ENCODE results near the gene LARP7. TPM values are rescaled to one million over a fixed set of nuclear protein-coding genes. Genes with fewer than 3 reads are reported as not detected.
A peak's percentile ranks its signal among the peaks of the same experiment; 100 is the strongest.
"Not testable (repeated sequence)": the region's sequence is repeated elsewhere in the genome, so short reads cannot be mapped to it uniquely, and the experiment has no call there.

Gene LARP7
- 22.9 and 24.1 TPM in 2 replicates for total RNA-seq (2014; rRNA removed; shearing (Covaris generic))

DNA sequence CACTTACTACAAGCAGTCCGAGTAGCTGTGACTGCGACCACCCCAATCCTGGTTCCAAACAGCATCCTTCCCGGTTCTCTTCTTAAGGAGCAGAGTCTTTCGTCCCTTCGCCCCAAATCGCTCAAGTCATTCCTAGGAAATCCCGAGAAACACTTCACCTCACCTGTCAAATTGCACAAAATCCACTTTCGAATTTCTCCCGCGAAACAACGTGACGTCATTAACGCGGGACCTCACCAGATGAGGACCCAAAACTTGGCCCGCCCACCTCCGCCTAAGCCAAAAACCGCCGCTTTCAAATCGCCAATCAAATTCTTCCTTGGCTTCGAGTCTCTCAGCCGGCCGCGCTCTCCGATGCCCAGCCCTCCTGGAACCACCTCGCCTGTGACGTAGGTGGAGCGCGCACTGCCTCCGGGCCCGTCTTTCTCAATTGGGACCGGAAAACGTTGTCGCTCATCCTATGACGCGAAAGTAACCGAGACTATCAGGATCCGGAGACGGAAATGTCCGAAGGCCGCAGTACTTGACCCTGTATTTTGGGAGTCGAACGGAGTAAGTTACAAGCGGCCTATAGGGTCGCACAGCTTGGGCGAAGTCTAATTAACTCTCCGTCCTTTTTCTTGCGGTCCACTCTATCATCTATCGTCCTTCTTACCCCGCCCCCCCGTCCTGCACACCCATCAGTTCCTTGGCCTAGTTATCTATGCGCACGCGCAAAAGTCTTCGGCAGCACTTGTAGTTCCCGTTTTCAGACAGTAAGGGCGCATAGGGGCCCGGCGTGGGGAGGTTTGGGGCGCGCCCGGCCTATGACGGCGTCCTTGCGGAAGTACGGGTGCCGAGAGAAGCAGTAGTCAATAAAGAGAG lies at the start of gene LARP7, which contains the start of gene ZGRF1:
LARP7 (plus strand) TSS at position 456 of the 864 bp plus-strand sequence. CDS start 7,527 bp downstream, outside the sequence.
ZGRF1 (minus strand) TSS at position 222 of the 864 bp plus-strand sequence. CDS start 3,733 bp downstream, outside the sequence.
- DNase-seq (ENCODE audit: low spot score) = peak; percentile 98

DNA sequence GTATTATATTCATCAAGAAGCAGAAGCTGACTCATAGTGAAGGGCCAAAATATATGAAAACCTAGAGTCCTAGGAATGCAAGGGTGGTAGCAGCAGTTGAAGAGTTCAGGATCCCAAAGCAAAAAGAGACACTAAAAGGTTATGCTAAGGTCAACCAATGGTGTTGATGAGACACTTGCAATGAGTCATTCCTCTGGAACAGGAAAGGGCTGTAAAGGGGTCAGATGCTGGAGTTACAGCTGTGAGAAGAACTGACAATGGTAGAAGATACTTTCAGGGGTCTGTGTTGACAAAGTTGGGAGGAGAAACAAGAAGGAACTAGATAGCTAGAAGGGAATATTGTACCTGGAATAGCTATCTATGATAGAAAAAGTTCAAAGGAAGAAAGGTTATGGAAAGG lies 47.7 kb upstream of the LARP7 start:
- no peak for DNase-seq (ENCODE audit: low spot score)

DNA sequence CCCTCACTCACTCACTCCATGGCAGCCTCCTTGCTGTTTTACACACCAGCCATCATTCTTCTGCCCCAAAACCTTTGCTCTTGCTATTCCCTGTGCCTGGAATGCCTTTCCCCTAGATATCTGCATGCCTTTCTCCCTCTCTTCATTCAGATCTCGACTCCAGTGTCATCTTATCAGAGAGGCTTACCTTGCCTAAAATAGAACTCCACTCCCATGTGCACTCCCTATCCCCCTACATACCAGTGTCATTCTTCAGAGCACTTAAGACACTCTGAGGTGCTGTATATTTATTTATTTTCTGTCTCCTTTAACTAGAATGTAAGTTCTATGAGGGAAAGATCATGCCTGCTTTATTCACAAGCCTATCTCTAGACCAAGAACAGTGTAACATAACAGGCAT lies 45.4 kb upstream of the LARP7 start:
- no peak for DNase-seq (ENCODE audit: low spot score)

DNA sequence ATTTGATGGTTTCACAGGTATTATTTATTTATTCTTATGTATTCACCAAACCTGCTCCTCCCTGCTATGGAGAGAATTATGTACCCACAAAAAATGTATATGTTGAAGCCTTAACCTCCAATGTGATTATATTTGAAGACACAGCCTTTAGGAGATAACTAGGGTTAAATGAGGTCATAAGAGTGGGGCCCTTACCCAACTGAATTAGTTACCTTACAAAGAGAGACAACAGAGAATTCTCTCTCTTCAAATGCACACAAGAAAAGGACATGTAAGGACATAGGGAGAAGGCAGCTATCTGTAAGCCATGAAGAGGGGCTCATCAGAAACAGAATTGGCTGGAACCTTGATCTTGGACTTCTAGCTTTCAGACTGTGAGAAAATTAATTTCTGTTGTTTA lies 44.2 kb upstream of the LARP7 start:
- DNase-seq (ENCODE audit: low spot score) = no peak

DNA sequence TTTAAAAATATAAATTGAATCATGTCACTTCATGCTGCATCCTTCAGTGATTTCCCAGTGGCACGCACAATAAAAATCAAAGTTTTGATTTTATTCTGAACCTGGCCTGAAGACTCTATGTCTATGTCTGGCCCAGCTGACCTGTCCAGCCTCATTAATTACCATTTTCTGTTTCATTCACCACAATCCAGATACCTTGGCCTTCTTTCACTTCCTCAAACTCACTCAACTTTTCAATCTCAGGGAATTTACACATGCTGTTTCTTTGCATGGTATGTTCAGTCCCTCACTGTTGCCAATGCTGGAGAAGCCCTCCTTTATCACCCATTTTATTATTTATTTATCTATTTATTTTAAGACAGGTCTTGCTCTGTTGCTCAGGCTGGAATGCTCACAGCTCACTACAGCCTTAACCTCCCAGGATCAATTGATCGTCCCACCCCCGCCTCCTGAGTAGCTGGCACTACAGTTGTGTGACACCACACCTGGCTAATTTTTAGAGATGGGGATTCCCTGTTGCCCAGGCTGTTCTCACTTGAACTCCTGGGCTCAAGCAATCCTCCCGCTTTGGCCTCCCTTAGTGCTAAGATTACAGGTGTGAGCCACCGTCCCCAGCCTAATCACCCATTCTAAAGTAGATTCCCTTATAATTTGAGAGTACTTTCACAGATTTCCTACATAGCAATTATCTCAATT lies 43.4 kb upstream of the LARP7 start:
- no peak for DNase-seq (ENCODE audit: low spot score)

DNA sequence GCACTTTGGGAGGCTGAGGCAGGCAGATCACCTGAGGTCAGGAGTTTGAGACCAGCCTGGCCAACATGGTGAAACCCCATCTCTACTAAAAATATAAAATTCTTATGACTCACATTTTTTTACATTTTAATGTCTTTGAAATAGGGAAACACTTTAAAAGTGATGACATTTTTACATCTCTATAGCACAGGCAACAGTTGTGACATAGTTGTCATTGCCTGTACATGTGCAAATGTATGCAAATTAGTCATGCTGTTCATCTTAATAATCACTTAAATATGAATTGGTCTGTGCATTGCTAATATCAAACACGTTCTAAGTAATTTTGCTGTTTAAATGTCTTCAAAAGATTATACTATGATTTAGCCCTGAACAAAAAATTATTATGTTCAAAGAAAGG lies 42.0 kb upstream of the LARP7 start:
- no peak for DNase-seq (ENCODE audit: low spot score)

DNA sequence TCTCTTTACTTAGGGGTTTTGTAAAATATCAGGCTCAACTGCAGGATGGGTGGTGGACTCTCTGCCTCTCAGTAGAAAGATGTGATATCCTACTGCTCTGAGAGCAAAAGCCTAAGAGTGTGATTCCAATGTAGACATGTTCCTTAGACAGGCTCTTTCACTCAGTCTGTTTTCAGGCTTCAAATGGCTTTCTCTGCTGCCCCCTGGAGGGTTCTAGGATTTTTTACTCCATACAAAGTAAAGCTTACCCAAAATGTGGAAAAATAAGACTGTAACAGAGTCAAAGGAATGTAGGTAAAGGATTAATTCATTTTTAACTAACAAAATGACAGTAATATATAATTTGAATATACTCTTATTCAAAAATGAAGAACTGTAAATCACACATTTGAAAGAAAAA lies 32.4 kb upstream of the LARP7 start:
- DNase-seq (ENCODE audit: low spot score) = peak; percentile 16

DNA sequence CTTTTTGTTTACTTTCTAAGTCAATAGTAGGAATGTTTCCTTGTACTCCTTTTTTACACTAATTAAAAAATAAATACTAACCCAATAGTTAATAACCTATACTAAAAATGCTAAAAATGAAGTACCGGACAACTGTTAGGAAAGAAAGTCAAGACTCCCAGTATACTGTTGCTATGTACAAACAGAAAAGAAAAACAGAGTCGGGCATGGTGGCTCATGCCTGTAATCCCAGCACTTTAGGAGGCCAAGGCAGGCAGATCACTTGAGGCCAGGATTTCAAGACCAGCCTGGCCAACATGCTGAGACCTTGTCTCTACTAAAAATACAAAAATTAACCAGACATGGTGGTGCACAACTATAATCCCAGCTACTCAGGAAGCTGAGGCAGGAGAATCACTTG lies 24.1 kb upstream of the LARP7 start:
- DNase-seq (ENCODE audit: low spot score) = not testable (repeated sequence)

DNA sequence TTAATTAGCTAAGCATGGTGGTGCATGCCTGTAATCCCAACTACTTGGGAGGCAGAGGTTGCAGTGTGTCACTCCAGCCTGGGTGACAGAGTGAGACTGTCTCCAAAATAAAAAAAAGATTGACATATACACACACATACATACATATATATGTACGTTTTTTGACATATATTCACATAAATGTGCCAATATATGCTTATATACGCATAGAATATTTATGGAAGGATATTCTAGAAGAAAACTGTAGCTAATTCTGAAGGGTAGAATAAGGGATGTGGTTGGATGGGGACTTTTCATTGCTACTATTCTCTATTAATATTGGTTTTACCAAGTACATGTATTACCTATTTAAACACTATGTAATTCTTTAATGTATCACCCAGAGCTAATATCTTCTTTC lies 20.0 kb upstream of the LARP7 start:
- no peak for DNase-seq (ENCODE audit: low spot score)

DNA sequence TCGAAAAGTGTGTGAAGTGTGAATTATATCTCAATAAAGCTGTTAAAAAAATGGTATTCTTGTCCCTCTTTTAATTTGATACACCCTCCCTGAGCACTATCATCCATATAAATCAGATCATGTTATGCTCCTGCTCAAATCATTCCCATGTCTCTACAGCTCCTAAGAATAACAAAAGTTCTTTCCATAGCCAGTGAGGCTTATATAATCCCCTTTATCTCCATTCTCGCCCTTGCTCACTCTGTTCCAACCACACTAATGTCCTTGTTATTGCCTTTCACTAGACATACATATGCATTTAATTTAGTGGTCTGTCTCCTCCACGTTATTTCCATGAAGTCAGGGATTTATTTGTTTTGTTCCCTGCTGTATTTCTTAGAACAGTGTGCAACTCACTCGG lies 10.7 kb upstream of the LARP7 start:
- no peak for DNase-seq (ENCODE audit: low spot score)

DNA sequence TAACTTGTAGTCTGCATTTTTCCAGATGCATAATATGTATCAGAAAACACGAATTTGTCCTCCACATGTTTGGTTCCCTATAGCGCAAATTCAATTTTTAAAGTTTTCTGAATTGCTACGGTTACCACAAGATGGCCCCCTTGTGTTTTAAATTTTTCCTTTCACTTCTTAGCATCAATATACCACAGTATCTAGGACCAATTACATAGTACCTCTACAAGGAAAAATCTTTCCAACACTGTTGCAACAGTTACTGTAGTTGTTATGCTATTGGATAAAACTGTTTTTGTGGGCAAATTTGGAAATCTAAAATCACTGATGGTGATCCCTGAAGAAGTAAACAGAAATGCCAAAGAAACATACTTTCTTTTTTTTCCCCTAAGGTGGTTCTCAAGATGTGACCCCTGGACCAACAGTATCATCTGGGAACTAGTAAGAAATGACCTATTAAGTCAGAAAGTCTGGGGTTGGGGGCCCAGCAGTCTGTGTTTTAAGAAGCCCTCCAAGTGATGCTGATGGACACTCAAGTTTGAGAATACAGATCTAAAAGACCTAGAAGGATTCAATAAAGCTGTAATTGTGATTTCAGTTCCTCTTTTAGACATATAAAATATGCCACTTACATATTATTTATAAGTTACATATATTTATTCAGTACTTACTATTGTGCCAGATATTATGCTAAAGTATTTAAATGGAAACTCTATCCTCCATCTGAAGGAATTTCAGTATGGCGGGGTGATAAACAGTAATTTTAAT lies 3.3 kb upstream of the LARP7 start:
- DNase-seq (ENCODE audit: low spot score) = peak; percentile 28

DNA sequence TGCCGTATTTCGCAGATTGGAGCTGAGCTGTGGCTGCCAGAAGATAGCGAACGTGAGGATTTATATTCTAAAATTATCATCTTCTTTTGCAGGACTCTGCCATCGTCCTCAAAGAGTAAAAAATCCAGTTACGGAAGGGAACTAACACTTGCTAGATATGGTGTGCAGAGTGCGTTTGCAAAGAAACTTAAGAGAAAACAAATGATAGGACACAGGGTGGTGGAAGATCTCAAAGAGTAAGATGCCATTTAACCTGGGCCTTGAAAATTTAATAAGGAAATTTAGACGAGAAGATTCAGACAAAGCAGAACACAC lies 566 bp downstream of the LARP7 start:
- no peak for DNase-seq (ENCODE audit: low spot score)

DNA sequence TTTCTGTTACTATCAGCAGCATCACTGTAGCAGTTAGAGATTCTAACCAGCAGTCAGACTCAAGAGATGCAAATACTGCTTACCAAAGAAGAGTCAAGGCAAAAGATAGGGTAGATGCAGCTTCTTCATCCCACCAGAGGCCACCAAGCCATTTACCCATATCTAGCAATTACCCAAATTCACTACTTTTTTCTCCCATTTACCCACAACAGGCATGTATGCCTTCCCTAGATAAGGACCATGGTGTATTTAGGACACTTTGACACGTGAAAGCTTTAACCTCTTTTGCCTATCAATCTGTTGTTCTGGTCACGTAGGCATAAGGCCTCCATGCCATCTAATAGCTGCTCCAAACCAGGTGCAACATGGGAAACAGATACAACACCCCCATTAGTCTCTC lies 5.6 kb downstream of the LARP7 start:
- no peak for DNase-seq (ENCODE audit: low spot score)

DNA sequence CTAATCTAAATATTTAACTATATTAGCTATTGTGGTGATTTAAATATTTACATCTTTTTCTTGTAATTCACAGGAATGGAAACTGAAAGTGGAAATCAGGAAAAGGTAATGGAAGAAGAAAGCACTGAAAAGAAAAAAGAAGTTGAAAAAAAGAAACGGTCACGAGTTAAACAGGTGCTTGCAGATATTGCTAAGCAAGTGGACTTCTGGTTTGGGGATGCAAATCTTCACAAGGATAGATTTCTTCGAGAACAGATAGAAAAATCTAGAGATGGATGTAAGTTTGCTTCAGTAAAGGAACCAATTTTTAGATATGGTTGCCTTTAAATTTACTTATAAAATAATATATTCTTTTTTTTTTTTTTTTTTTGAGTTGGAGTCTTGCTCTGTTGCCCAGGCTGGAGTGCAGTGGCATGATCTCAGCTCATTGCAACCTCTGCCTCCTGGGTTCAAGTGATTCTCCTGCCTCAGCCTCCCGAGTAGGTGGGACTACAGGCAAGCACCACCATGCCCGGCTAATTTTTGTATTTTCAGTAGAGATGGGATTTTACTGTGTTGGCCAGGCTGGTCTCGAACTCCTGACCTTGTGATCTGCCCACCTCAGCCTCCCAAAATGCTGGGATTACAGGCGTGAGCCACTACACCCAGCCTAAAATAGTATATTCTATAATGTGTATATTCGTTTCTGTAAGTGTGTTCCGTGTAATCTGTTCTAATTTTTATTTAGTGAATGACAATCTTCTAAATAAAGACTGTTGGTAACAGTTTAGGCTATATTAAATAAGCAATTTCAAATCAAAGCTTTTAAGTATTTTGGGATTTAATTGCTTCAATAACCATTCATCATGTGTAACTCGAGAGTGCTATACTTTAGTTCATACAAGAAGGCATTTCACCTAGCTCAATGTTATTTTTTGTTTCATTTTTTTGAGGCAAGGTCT lies 7.9 kb downstream of the LARP7 start:
- not testable (repeated sequence) for DNase-seq (ENCODE audit: low spot score)

DNA sequence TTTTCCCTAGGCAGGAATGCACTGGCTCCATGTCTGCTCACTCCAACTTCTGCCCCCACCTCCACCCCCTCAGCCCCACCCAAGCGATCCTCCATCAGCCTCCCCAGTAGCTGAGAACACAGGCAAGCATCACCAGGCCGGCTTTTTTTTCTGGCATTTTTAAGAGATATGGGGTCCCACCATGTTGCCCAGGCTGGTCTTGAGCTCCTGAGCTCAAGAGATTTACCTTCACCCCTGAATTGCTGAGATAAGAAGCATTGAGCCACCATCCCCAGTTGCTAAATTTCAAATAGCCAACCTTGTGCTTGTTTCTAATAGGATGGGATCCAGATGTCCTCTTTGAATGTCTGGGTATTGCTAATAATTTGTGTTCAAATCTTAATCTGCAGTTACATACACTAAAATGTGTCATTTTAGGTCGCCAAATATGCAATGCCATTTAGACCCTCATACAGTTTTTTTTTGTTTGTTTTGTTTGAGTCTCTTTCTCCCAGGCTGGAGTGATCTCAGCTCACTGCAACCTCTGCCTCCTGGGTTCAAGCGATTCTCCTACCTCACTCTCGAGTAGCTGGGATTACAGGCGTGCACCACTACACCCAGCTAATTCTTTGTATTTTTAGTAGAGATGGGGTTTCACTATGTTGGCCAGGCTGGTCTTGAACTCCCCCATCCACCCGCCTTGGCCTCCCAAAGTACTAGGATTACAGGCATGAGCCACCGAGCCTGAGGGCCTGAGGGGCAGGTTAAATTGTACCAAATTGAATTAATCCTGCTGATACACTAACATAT lies 8.8 kb downstream of the LARP7 start:
- no peak for DNase-seq (ENCODE audit: low spot score)

DNA sequence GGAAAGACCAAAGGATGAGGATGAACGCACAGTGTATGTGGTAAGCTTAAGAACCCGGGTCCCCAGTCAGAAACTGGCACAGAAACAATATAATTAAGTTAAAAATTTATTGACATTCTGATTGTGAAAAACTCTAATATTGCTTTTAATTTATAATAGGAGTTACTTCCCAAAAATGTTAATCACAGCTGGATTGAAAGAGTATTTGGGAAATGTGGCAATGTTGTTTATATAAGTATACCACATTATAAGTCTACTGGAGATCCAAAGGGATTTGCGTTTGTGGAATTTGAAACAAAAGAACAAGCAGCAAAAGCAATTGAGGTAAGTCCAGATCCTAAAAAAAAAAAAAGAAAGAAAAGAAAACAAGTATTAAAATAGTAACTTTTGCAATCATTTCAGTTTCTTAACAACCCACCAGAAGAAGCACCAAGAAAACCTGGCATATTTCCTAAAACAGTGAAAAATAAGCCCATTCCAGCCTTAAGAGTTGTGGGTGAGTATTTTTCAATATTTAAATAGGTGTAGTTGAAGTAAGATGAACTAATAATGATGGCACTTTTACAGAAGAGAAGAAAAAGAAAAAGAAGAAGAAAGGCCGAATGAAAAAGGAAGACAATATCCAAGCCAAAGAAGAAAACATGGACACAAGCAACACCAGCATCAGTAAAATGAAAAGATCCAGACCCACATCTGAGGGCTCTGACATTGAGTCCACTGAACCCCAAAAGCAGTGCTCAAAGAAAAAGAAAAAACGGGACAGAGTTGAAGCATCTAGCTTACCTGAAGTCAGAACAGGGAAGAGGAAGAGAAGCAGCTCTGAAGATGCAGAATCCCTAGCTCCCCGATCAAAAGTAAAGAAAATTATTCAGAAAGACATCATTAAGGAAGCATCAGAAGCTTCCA lies 9.9 kb downstream of the LARP7 start:
- no peak for DNase-seq (ENCODE audit: low spot score)

DNA sequence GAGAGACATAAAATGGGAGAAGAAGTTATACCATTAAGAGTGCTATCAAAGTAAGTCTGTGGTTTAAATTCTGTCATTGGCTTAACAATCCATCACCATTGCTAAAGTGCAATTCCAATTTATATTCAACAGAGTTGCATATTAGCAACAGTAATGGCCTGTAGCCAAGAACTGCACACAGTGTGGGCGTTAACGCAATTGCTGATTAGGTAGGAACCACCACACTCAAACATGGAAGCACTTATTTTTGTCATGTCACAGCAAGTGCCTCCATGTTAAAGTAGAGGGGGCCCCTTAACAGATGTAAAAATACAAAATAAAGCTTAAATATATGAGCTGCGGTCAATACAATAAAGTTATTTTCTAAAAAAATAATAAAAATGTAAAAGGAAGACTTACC lies 10.8 kb downstream of the LARP7 start:
- DNase-seq (ENCODE audit: low spot score) = no peak

DNA sequence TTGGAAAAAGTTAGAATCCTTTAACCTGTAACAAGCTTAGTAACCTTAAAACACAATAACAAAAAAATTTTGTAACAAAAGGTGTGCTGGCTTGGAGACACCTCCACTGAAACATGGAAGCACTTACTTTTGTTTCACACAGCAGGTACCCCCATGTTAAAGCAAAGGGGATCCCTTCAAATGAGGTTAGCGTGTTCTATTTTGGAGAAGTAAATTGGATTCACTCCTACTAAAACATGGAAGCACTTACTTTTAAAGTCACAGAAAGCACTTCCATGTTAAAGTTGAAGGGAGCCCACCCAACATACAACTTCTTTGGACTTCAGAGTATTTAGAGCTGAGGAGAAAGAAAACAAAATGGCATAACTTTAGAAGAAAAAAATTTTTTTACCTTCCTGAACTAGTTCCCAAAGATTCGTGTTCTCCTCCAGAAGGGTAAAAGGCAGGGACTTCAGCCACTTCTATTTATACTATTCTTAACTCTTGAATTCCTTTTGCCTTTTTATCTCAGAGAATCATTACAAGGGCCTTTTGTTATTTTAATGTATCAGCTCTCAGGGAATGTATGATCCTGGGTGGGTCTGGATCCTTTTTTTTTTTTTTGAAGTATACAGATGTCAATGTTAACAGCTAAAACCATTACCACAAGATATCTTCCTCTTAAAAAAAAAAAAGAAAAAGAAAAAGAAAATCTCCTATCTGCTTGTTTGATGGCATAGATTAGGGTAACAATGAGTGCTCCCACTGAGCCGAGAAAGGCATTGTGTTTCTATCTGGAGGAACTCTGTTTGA lies 11.5 kb downstream of the LARP7 start:
- no peak for DNase-seq (ENCODE audit: low spot score)

DNA sequence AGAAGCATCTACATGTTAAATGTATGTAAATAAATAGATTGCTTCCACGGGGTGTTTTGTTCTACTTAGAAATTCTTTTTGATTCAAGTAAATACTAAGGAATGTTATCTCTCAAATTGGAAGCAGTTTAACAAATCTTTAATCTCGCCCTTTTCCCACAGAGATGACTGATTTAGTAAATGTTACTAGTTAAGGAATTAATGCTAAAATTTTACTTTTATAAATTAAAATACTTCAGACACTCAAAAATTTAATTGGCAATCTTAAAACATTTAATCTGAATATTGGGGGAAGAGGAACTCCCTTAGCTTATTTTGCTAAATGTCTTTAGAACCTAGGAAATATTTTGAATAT lies 12.1 kb downstream of the LARP7 start:
- no peak for DNase-seq (ENCODE audit: low spot score)

All from H4 (cell line).